Inferior parietal cortex (tissue), 1 donor: ENCODE measurements around the gene JSRP1.

Source experiments
- DNase-seq: peaks from one replicate; pipeline ENCODE4 v3.0.0-alpha.2; 2016; ENCODE audit errors: extremely low spot score

The JSRP1 gene

GRCh38 chr19:2216361-2217225, 39.6 kb downstream of the JSRP1 start:
- DNase-seq = no peak

GRCh38 chr19:2215281-2215751, 40.9 kb downstream of the JSRP1 start:
- no peak for DNase-seq

- DNase-seq = no peak
Observed at GRCh38 chr19:2214251-2214650, 42.0 kb downstream of the JSRP1 start.

GRCh38 chr19:2213799-2214198, 42.4 kb downstream of the JSRP1 start:
- no peak for DNase-seq

- DNase-seq = no peak
Observed at GRCh38 chr19:2212861-2213711, 43.1 kb downstream of the JSRP1 start.

GRCh38 chr19:2210987-2211740, 45.1 kb downstream of the JSRP1 start:
- DNase-seq = no peak

- DNase-seq = no peak
Observed at GRCh38 chr19:2210206-2210605, 46.0 kb downstream of the JSRP1 start.

GRCh38 chr19:2209408-2209807, 46.8 kb downstream of the JSRP1 start:
- DNase-seq = no peak

- DNase-seq = no peak
Observed at GRCh38 chr19:2208975-2209374, 47.2 kb downstream of the JSRP1 start.

- no peak for DNase-seq
Observed at GRCh38 chr19:2207991-2208860, 48.0 kb downstream of the JSRP1 start.

- no peak for DNase-seq
Observed at GRCh38 chr19:2207008-2207407, 49.2 kb downstream of the JSRP1 start.

- no peak for DNase-seq
Observed at GRCh38 chr19:2202366-2202765, 53.9 kb downstream of the JSRP1 start.
